HFF-Myc (cell line): ENCODE results near the gene PSMB5.

ENCODE experiments used
- DNase-seq: peaks from one replicate; pipeline ENCODE4 v3.0.0-alpha.2; 2011; ENCODE audit warnings: low read depth; ENCODE audit errors: extremely low read depth
- H3K4me3 ChIP-seq: replicated peaks from 2 replicates; pipeline ENCODE4 v1.5.1; 2011; ENCODE audit warnings: low read depth, mild to moderate bottlenecking, control low read depth, low read length
- TF ChIP-seq, protein P1 (sequence below): IDR thresholded peaks from 2 replicates; pipeline ENCODE4 v1.5.1; 2012; ENCODE audit warnings: mild to moderate bottlenecking, low read depth, low read length, control low read depth; ENCODE audit errors: missing control alignments

Gene PSMB5

GRCh38 chr14:23057757-23058653 lies 23.3 kb upstream of the PSMB5 start:
- TF ChIP-seq, protein P1, sequence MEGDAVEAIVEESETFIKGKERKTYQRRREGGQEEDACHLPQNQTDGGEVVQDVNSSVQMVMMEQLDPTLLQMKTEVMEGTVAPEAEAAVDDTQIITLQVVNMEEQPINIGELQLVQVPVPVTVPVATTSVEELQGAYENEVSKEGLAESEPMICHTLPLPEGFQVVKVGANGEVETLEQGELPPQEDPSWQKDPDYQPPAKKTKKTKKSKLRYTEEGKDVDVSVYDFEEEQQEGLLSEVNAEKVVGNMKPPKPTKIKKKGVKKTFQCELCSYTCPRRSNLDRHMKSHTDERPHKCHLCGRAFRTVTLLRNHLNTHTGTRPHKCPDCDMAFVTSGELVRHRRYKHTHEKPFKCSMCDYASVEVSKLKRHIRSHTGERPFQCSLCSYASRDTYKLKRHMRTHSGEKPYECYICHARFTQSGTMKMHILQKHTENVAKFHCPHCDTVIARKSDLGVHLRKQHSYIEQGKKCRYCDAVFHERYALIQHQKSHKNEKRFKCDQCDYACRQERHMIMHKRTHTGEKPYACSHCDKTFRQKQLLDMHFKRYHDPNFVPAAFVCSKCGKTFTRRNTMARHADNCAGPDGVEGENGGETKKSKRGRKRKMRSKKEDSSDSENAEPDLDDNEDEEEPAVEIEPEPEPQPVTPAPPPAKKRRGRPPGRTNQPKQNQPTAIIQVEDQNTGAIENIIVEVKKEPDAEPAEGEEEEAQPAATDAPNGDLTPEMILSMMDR = peak; percentile 95
- peak overlapping the region; percentile 41 for H3K4me3 ChIP-seq
- DNase-seq = peak; percentile 59

- TF ChIP-seq, protein P1 = no peak
- peak within 1 kb of the TSS; percentile 41 for H3K4me3 ChIP-seq
- no peak for DNase-seq
These were observed 22.5 kb upstream of the PSMB5 start, which contains the start of gene CDH24 for GRCh38 chr14:23056956-23057756. TSS of gene CDH24 (minus strand) at chr14:23057520. CDS start at chr14:23055733, 1,787 bp downstream.

DNA sequence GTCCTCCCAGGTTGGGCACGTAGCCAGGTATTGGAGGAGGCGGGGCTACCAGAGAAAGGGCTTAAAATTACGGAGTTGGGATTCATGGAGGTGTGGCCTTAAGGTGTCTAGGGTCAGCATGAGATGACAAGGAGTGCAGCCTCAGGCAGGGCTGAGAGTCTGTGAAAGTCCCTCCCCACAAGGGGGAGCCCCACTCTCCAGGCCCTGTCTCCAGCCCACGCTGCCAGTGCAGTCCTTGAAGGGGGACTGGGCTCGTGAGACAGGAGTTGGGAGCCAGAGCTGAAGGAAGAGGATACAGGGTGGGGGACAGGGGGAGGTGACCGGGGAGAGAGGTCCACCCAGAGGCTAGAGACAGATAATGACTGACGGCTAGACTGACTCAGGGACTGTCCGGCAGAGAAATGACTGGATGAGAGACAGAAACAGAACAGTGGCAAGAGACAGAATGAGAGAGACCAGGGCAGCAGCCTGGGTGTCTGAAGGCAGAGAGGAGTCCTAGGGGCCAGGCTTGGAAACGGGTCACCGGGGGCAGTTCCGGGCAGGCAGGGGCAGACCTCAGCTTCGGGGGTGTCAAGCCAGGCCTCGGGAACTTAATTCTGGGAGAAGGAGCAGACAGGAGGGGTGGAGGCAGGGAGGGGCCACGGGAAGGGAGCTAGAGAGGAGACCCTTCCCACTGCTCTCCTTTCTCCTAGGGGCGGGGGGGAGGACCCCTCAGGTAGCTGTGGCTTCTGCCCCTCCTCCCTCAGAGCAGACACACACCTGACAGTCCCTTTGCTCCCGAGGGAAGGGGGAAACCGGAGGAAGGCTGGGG lies 21.6 kb upstream of the PSMB5 start:
- peak overlapping the region; percentile 41 for H3K4me3 ChIP-seq
- DNase-seq = no peak
- TF ChIP-seq, protein P1 = peak; percentile 89

- no peak for DNase-seq
- TF ChIP-seq, protein P1 = no peak
These were observed 21.0 kb upstream of the PSMB5 start for GRCh38 chr14:23055621-23056144.

GRCh38 chr14:23055147-23055550 lies 20.4 kb upstream of the PSMB5 start:
- H3K4me3 ChIP-seq = no peak overlapping the region
- DNase-seq = no peak
- TF ChIP-seq, protein P1 = no peak

More at GRCh38 chr14:23055621-23056144, 21.0 kb upstream of the PSMB5 start:
- no peak overlapping the region for H3K4me3 ChIP-seq

DNA sequence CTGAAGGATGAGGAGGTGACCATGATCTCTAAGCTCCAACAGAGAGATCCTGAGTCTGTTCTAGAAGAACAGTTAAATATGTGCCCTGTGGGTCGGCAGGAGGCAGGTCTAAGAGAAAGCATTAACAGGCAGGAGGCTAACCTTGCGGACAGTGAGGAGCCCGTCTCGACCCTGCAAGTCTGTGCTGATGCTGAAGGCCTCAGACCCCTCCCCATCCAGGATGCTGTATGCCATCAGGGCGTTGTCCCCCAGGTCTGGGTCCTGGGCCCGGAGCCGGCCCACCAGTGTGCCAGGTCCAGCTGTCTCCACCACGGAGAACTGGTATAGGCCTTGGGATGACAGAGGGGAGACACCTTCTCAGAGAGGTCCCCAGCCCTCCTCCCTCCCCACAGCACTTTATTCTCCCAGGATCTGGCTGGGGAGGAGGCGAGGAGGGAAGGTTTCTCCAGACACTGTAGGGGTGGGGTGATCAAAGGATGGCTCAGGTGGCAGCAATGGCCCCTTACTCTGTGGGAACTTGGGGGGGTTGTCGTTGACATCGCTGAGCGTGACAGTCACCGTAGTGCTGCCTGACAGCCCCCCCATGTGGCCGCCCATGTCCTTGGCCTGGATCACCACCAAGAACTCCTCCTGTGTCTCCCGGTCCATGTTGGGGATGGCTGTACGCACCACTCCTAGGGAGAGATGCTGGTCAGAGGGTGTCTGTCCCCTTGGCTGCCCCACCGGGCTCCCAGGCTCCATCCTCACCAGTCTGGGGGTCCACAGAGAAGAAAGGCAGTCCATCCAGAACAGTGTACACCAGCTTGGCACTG lies 19.5 kb upstream of the PSMB5 start:
- DNase-seq = no peak
- H3K4me3 ChIP-seq = no peak overlapping the region
- TF ChIP-seq, protein P1 = peak; percentile 14
